Tibial nerve (tissue), 4 donors: ENCODE data around the gene ADAM19. TPM values are rescaled to one million over a fixed set of nuclear protein-coding genes. Genes with fewer than 3 reads are reported as not detected.

Source experiments
- DNase-seq, 2 donors: peaks; one replicate each; pipeline ENCODE4 v3.0.0-alpha.2; 2019; ENCODE audit warnings: low spot score in 2 of 2
- H3K27ac ChIP-seq, 4 donors: fragments of 200-600 bp; sonication (generic) in 3 of 4; one replicate each; pipeline ENCODE4 v1.5.1; 2017 to 2019; ENCODE audit warnings: mild to moderate bottlenecking in 1 of 4
- H3K27me3 ChIP-seq, 2 donors: fragments of 200-600 bp; sonication (generic) in 1 of 2; one replicate each; pipeline versions ENCODE4 v1.5.1 to v1.6.0; 2017 to 2019
- H3K36me3 ChIP-seq, 3 donors: fragments of 200-600 bp; sonication (generic); one replicate each; pipeline ENCODE4 v1.5.1; 2018 to 2019
- H3K4me1 ChIP-seq, 4 donors: fragments of 200-600 bp; sonication (generic) in 3 of 4; one replicate each; pipeline ENCODE4 v1.5.1; 2017 to 2019
- H3K4me3 ChIP-seq, 4 donors: fragments of 200-600 bp; sonication (generic) in 3 of 4; one replicate each; pipeline ENCODE4 v1.5.1; 2017 to 2019; ENCODE audit warnings: mild to moderate bottlenecking in 1 of 4, moderate library complexity in 1 of 4
- H3K9me3 ChIP-seq, 4 donors: fragments of 200-600 bp; sonication (generic) in 3 of 4; one replicate each; pipeline ENCODE4 v1.5.1; 2017 to 2019
- CTCF ChIP-seq, 5 experiments: fragments of 200-600 bp in 3 of 5; fragments of 450-650 bp in 2 of 5; sonication (generic) in 3 of 5; IDR thresholded peaks; one replicate each; pipeline ENCODE4 v1.5.1; 2016 to 2019; ENCODE audit warnings: antibody characterized with exemption in 5 of 5, mild to moderate bottlenecking in 3 of 5, moderate library complexity in 2 of 5
- EP300 ChIP-seq, 2 donors: sonication (generic); formaldehyde crosslinking; IDR thresholded peaks; one replicate each; pipeline ENCODE4 v1.6.1; 2017; ENCODE audit warnings: antibody characterized with exemption in 2 of 2, mild to moderate bottlenecking in 1 of 2
- POLR2A ChIP-seq, 2 donors: fragments of 450-650 bp; IDR thresholded peaks; one replicate each; pipeline ENCODE4 v1.6.1; 2017; ENCODE audit warnings: antibody characterized with exemption in 2 of 2, mild to moderate bottlenecking in 2 of 2, moderate library complexity in 2 of 2
- WGBS, 2 donors: methylation state at CpG; one replicate each; pipeline ENCODE4 v1.1.5; 2018; 5-methylcytosine and 5-hydroxymethylcytosine counted together
- total RNA-seq, 4 donors: library from RNA; depleted of rRNA; stranded (reverse); fragments of >200 nt; gene quantifications; one replicate each; pipeline ENCODE4 v1.1.0, GENCODE V29; 2016

The ADAM19 gene
- total RNA-seq, 4 donors from 2014 or later = 7.2 to 13.2 (median 9.5) TPM

DNA sequence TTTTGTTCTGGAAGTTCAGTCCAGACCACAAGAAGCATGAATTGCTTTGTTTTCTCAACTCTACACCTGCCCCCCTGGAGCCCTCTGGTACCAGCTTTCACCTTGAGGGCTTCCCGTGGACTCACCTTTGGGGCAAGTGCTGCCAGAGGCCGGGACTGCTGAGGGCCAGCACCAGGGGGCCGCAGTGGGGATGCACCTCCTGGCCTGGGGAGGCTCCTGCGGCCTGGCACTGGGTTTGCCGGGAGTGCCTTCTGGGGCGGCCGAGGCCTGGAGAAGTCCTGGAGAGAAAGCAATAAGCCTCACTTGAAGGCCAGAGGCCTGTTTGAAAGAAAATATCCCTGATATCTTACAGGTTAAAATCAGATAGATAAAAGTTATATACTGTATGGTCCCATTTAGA is 93.9 kb downstream of the ADAM19 start:
- Histone ChIP-seq H3K36me3 (peaks cover 0 to 73% (median 6%) of the 10 kb centered on the region in 3 donors), H3K4me1 (peaks cover 0 to 32% (median 1%) of the 10 kb centered on the region in 4 donors), H3K27ac (no peak overlapping the region), H3K27me3 (no peaks in the 10 kb centered on the region), H3K9me3 (no peaks in the 10 kb centered on the region), H3K4me3 (no peak overlapping the region)
- TF ChIP-seq CTCF (IDR thresholded peaks at IDR 0.05) (no peak), POLR2A (IDR thresholded peaks at IDR 0.05) (no peak)
- 97 to 98% methylated on average over 7 of the region's 7 CpGs for WGBS, 2 donors
- no peak for DNase-seq

- TF ChIP-seq EP300 (IDR thresholded peaks at IDR 0.05) = no peak
- no peak for TF ChIP-seq POLR2A (IDR thresholded peaks at IDR 0.05)
- no peak for TF ChIP-seq CTCF (IDR thresholded peaks at IDR 0.05)
- no peaks in the 10 kb centered on the region for H3K27me3 ChIP-seq
- peaks cover 0 to 70% (median 6%) of the 10 kb centered on the region in 3 donors for H3K36me3 ChIP-seq
- peaks cover 0 to 32% (median 1%) of the 10 kb centered on the region in 4 donors for H3K4me1 ChIP-seq
- H3K4me3 ChIP-seq = no peak overlapping the region
- no peaks in the 10 kb centered on the region for H3K9me3 ChIP-seq
- peak overlapping the region in 1 of 4 donors; percentile 7 for H3K27ac ChIP-seq
- 72 to 83% methylated on average over 4 of the region's 4 CpGs for whole genome bisulfite sequencing, 2 donors
- no peak for DNase-seq
These were observed 94.3 kb downstream of the ADAM19 start for GRCh38 chr5:157481265-157481664.

- TF ChIP-seq POLR2A (IDR thresholded peaks at IDR 0.05) (no peak), EP300 (IDR thresholded peaks at IDR 0.05) (no peak), CTCF (IDR thresholded peaks at IDR 0.05) (no peak)
- Histone ChIP-seq H3K27ac (no peak overlapping the region), H3K4me1 (peaks cover 0 to 29% (median 1%) of the 10 kb centered on the region in 4 donors), H3K36me3 (peaks cover 0 to 58% (median 0%) of the 10 kb centered on the region in 3 donors), H3K9me3 (no peaks in the 10 kb centered on the region), H3K4me3 (no peak overlapping the region), H3K27me3 (no peaks in the 10 kb centered on the region)
- WGBS, 2 donors = 69 to 80% methylated on average over 15 of the region's 15 CpGs
- no peak for DNase-seq
These were observed 95.7 kb downstream of the ADAM19 start for GRCh38 chr5:157479612-157480510.

- TF ChIP-seq POLR2A (IDR thresholded peaks at IDR 0.05) (no peak), EP300 (IDR thresholded peaks at IDR 0.05) (no peak), CTCF (IDR thresholded peaks at IDR 0.05) (no peak)
- H3K4me3 ChIP-seq = no peak overlapping the region
- WGBS, 2 donors = 72 to 88% methylated on average over 4 of the region's 4 CpGs
- peaks cover 0 to 24% (median 1%) of the 10 kb centered on the region in 4 donors for H3K4me1 ChIP-seq
- peak overlapping the region in 1 of 4 donors; percentile 21 for H3K27ac ChIP-seq
- H3K36me3 ChIP-seq = peaks cover 0 to 51% (median 0%) of the 10 kb centered on the region in 3 donors
- H3K9me3 ChIP-seq = no peaks in the 10 kb centered on the region
- no peaks in the 10 kb centered on the region for H3K27me3 ChIP-seq
- DNase-seq = no peak
These were observed 96.4 kb downstream of the ADAM19 start for GRCh38 chr5:157479166-157479565.

GRCh38 chr5:157478726-157479125 is 96.8 kb downstream of the ADAM19 start:
- H3K9me3 ChIP-seq = no peaks in the 10 kb centered on the region
- no peaks in the 10 kb centered on the region for H3K27me3 ChIP-seq
- peak overlapping the region in 1 of 4 donors; percentile 21 for H3K27ac ChIP-seq
- DNase-seq = no peak
- peaks cover 0 to 24% (median 1%) of the 10 kb centered on the region in 4 donors for H3K4me1 ChIP-seq
- TF ChIP-seq POLR2A (IDR thresholded peaks at IDR 0.05) (no peak), EP300 (IDR thresholded peaks at IDR 0.05) (no peak), CTCF (IDR thresholded peaks at IDR 0.05) (no peak)
- WGBS, 2 donors = 78 to 80% methylated on average over 2 of the region's 2 CpGs
- peaks cover 0 to 47% (median 0%) of the 10 kb centered on the region in 3 donors for H3K36me3 ChIP-seq
- no peak overlapping the region for H3K4me3 ChIP-seq
